ENCODE results near the gene FOXA3.

- TF ChIP-seq CTCF (IDR thresholded peaks at IDR 0.05; ENCODE audit: insufficient read depth, low read length, poor library complexity, severe bottlenecking) (no peak), EZH2phosphoT487 (conservative IDR thresholded peaks at IDR 0.05; ENCODE audit: low read length) (no peak)
Observed at GRCh38 chr19:45847663-45848062, 16.5 kb upstream of the FOXA3 start.
